RWPE2 (cell line): Measurements from ENCODE around the gene RADIL.

Experiments
- ATAC-seq: fragments of 200-7000 bp; cut with Tn5 transposase; 3 replicates; pipeline ENCODE4 v1.9.1; 2021; ENCODE audit warnings: low read depth
- DNase-seq: peaks from one replicate; pipeline ENCODE4 v3.0.0-alpha.2; 2020; ENCODE audit warnings: low spot score
- H3K27ac ChIP-seq: fragments of 450-650 bp; 2 replicates; pipeline ENCODE4 v1.5.1; 2017; ENCODE audit warnings: mild to moderate bottlenecking; ENCODE audit not compliant: poor library complexity, severe bottlenecking
- H3K27me3 ChIP-seq: fragments of 250-450 bp; sonication (Bioruptor Pico); 2 replicates; pipeline ENCODE4 v1.5.1; 2021; ENCODE audit warnings: mild to moderate bottlenecking, moderate library complexity; ENCODE audit not compliant: insufficient read depth, poor library complexity, severe bottlenecking
- H3K36me3 ChIP-seq: fragments of 250-450 bp; sonication (Bioruptor Pico); 2 replicates; pipeline ENCODE4 v1.5.1; 2020; ENCODE audit warnings: low read depth, mild to moderate bottlenecking, moderate library complexity
- H3K4me1 ChIP-seq: fragments of 250-450 bp; sonication (Bioruptor Pico); 2 replicates; pipeline ENCODE4 v1.5.1; 2021; ENCODE audit warnings: mild to moderate bottlenecking, moderate library complexity; ENCODE audit not compliant: insufficient read depth, poor library complexity, severe bottlenecking
- H3K4me3 ChIP-seq: fragments of 250-450 bp; sonication (Bioruptor Pico); 2 replicates; pipeline ENCODE4 v1.5.1; 2021; ENCODE audit warnings: mild to moderate bottlenecking, moderate library complexity; ENCODE audit not compliant: severe bottlenecking
- H3K9me3 ChIP-seq: fragments of 250-450 bp; sonication (Bioruptor Pico); 2 replicates; pipeline ENCODE4 v1.5.1; 2021; ENCODE audit warnings: mild to moderate bottlenecking, moderate library complexity; ENCODE audit not compliant: severe bottlenecking
- TF ChIP-seq, protein P1 (sequence below): fragments of 450-650 bp; IDR thresholded peaks from one replicate; pipeline ENCODE4 v1.5.1; 2017; ENCODE audit warnings: mild to moderate bottlenecking, moderate library complexity; ENCODE audit not compliant: poor library complexity, severe bottlenecking

RADIL gene

DNA sequence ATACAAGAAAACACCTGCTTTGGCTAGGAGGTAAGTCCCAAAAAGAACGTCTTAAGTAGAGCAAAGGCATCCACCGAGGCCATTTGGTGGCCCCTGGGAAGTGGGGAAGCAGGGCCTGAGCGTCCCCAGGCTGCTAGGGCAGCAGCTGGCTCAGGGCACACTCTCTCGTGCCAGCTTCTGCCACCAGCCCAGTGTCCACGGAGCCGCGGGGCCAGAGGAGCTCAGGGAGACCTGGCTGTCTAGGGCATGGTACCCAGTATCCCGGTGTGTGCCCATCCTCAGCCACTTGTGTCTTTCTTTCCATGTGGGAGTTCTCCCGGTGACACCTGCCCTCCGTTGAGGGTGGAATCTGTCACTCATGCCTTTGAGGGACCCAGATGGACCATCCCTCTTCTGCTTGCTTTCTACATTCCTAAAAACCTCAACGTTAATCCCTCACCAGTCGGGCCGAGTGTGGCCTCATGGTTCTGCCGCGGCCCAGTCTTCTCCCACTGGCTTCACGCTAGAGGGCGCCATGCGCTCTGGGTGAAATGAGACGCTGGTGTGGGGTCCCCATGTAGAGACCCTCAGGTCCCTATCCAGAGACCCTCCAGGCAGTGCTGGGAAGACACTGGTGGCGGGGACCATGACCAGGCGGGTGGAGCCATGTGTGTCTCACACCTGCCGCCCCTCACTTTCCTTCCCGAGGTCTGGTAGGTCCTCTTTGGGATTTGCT is 117.6 kb downstream of the RADIL start:
- Histone ChIP-seq H3K9me3 (no peaks in the 10 kb centered on the region), H3K4me1 (no peaks in the 10 kb centered on the region), H3K27ac (no peak overlapping the region), H3K4me3 (no peak overlapping the region), H3K27me3 (no peaks in the 10 kb centered on the region), H3K36me3 (peaks cover 48% of the 10 kb centered on the region)
- DNase-seq (no peak), ATAC-seq (no peak)
- TF ChIP-seq, protein P1, sequence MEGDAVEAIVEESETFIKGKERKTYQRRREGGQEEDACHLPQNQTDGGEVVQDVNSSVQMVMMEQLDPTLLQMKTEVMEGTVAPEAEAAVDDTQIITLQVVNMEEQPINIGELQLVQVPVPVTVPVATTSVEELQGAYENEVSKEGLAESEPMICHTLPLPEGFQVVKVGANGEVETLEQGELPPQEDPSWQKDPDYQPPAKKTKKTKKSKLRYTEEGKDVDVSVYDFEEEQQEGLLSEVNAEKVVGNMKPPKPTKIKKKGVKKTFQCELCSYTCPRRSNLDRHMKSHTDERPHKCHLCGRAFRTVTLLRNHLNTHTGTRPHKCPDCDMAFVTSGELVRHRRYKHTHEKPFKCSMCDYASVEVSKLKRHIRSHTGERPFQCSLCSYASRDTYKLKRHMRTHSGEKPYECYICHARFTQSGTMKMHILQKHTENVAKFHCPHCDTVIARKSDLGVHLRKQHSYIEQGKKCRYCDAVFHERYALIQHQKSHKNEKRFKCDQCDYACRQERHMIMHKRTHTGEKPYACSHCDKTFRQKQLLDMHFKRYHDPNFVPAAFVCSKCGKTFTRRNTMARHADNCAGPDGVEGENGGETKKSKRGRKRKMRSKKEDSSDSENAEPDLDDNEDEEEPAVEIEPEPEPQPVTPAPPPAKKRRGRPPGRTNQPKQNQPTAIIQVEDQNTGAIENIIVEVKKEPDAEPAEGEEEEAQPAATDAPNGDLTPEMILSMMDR: peak; percentile 33

DNA sequence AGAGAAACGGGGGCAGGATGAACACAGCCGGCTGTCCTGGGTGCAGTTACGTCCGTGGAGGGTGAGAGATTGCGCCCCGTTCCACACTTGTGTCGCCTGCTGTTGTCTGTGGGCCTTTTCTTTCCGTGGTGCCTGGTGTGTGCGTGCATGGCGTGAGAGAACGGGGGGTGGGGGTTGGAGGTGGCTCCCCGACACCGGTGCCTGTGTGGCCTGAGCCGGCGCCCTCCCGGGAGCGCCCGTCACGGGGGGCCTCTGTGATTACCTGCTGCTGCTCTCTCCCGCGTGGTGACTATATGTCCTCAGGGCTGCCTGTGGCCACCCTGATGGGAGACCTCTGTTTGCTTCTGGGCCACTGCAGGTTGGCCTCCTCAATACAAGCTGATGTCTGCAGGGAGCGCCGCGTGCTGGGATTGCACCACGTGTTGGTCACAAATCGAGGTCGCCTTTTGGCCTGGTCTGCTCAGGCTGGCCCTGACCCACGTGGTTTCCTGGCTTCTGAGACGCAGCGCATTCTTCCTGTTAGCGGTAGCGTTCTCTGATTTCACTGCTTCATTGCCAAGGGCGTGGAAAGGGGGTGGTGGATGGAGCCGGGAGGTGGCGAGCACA is 119.0 kb downstream of the RADIL start:
- DNase-seq (no peak), ATAC-seq (no peak)
- H3K4me1 ChIP-seq: no peaks in the 10 kb centered on the region
- H3K9me3 ChIP-seq: no peaks in the 10 kb centered on the region
- TF ChIP-seq, protein P1: no peak
- no peak overlapping the region for H3K27ac ChIP-seq
- peaks cover 62% of the 10 kb centered on the region for H3K36me3 ChIP-seq
- no peaks in the 10 kb centered on the region for H3K27me3 ChIP-seq
- no peak overlapping the region for H3K4me3 ChIP-seq

GRCh38 chr7:4763794-4764185 is 119.7 kb downstream of the RADIL start:
- Histone ChIP-seq H3K4me1 (no peaks in the 10 kb centered on the region), H3K27ac (no peak overlapping the region), H3K27me3 (no peaks in the 10 kb centered on the region), H3K4me3 (no peak overlapping the region), H3K9me3 (no peaks in the 10 kb centered on the region), H3K36me3 (peaks cover 67% of the 10 kb centered on the region)
- TF ChIP-seq, protein P1: no peak
- no peak for DNase-seq
- no peak for ATAC-seq

- Histone ChIP-seq H3K4me1 (no peaks in the 10 kb centered on the region), H3K27me3 (no peaks in the 10 kb centered on the region), H3K9me3 (no peaks in the 10 kb centered on the region), H3K36me3 (peaks cover 72% of the 10 kb centered on the region), H3K27ac (no peak overlapping the region), H3K4me3 (no peak overlapping the region)
- TF ChIP-seq, protein P1: no peak
- DNase-seq: no peak
- ATAC-seq: no peak
Observed at GRCh38 chr7:4763091-4763793, 120.3 kb downstream of the RADIL start.
